Stimulated activated naive B cell treated with anti-CD40 and anti-IgM and Interleukin-4, amounts not matched to agents 10 μg/mL and 1 μg/mL and 100 μg/mL, for 72 hours (primary cell): Measurements from ENCODE around the gene DGUOK.
"Not testable (repeated sequence)": the region's sequence is repeated elsewhere in the genome, so short reads cannot be mapped to it uniquely, and the experiment has no call there.

Experiments used
- ATAC-seq, 2 donors: fragments of 150-1000 bp; cut with Tn5 transposase; replicated peaks; 2 replicates each; pipeline ENCODE4 v1.10.0; 2021; ENCODE audit warnings: moderate library complexity in 1 of 2
- DNase-seq: peaks from one replicate; pipeline ENCODE4 v3.0.0; 2021
- H3K27ac Mint-ChIP-seq: one replicate; pipeline ENCODE4 v1.8.0; 2022; ENCODE audit warnings: mild to moderate bottlenecking, mixed read lengths
- H3K27me3 Mint-ChIP-seq, 2 donors: one replicate each; pipeline ENCODE4 v1.8.0; 2022; ENCODE audit warnings: mixed read lengths in 2 of 2
- H3K36me3 Mint-ChIP-seq, 2 donors: one replicate each; pipeline ENCODE4 v1.8.0; 2022; ENCODE audit warnings: mixed read lengths in 2 of 2, mild to moderate bottlenecking in 1 of 2
- H3K4me1 Mint-ChIP-seq, 2 donors: one replicate each; pipeline ENCODE4 v1.8.0; 2022; ENCODE audit warnings: mixed read lengths in 2 of 2, mild to moderate bottlenecking in 1 of 2
- H3K4me3 Mint-ChIP-seq, 2 donors: one replicate each; pipeline ENCODE4 v1.8.0; 2022; ENCODE audit warnings: mild to moderate bottlenecking in 2 of 2, mixed read lengths in 2 of 2, moderate library complexity in 1 of 2
- H3K9me3 Mint-ChIP-seq, 2 donors: one replicate each; pipeline ENCODE4 v1.8.0; 2022; ENCODE audit warnings: mixed read lengths in 2 of 2, mild to moderate bottlenecking in 1 of 2

The DGUOK gene

DNA sequence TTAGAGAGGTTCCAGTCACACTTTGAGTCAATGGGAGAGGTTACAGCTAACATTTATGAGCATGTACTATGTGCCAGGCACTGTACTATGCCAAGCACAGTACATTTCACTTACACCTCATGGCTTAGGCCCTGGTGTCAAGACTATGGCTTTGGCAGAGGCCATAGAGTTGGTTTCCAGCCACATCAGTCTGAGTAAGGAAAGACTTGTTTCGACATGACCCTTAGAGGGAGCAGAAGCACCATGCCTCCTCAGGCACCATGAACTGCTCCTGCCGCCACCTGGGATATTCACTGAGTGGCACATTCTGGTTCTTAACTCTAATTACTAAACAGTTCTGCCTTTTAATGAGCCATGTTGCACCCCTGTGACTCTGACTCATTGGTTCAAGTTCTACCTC, 12.7 kb downstream of the DGUOK start:
- Mint-ChIP-seq H3K4me3 (no peak overlapping the region), H3K27me3 (no peaks in the 10 kb centered on the region), H3K9me3 (no peaks in the 10 kb centered on the region), H3K4me1 (peaks cover 36 to 73% of the 10 kb centered on the region in 2 donors), H3K27ac (peak overlapping the region; percentile 88), H3K36me3 (peaks cover 25 to 41% of the 10 kb centered on the region in 2 donors)
- ATAC-seq (peak; percentile 29 to 55), DNase-seq (no peak)

- not testable (repeated sequence) for H3K9me3 Mint-ChIP-seq, ATAC-seq, H3K4me3 Mint-ChIP-seq, DNase-seq, H3K27me3 Mint-ChIP-seq
- peaks cover 41 to 80% of the 10 kb centered on the region in 2 donors for H3K4me1 Mint-ChIP-seq
- peak overlapping the region; percentile 53 for H3K27ac Mint-ChIP-seq
- peaks cover 32 to 47% of the 10 kb centered on the region in 2 donors for H3K36me3 Mint-ChIP-seq
Measured at GRCh38 chr2:73940066-73940465, 13.4 kb downstream of the DGUOK start.

GRCh38 chr2:73942664-73943063, 16.0 kb downstream of the DGUOK start:
- Mint-ChIP-seq H3K4me3 (no peak overlapping the region), H3K36me3 (peaks cover 27 to 40% of the 10 kb centered on the region in 2 donors), H3K9me3 (no peaks in the 10 kb centered on the region), H3K27me3 (no peaks in the 10 kb centered on the region), H3K4me1 (peaks cover 33 to 88% of the 10 kb centered on the region in 2 donors), H3K27ac (no peak overlapping the region)
- ATAC-seq (peak; percentile 19 to 33), DNase-seq (no peak)

DNA sequence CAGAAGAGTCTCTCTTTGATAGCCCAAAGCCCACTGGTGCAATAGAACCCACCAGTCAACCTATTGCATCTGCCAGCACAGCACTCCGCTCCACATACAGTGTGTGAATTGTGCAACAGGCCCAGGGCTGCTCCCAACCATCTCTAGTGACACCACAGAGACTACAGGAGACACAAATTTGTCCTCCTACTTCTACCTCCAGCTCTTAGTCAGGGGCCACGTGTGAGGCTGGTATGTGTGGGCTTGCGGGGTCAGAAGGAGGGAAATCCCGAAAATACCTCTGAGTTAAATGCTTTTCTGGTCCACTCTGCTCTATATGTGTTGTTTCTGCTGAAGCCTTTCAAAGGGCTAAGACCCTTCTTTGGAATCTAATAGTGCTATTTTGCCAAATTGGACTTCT, 18.0 kb downstream of the DGUOK start:
- Mint-ChIP-seq H3K27ac (peak overlapping the region; percentile 78), H3K9me3 (no peaks in the 10 kb centered on the region), H3K36me3 (peaks cover 24 to 42% of the 10 kb centered on the region in 2 donors), H3K4me3 (peak overlapping the region; percentile 6 to 22), H3K27me3 (no peaks in the 10 kb centered on the region), H3K4me1 (peaks cover 37 to 92% of the 10 kb centered on the region in 2 donors)
- peak; percentile 70 to 72 for ATAC-seq
- DNase-seq = no peak

GRCh38 chr2:73946215-73946614, 19.5 kb downstream of the DGUOK start:
- DNase-seq = no peak
- Mint-ChIP-seq H3K4me3 (no peak overlapping the region), H3K9me3 (no peaks in the 10 kb centered on the region), H3K36me3 (peaks cover 28 to 42% of the 10 kb centered on the region in 2 donors), H3K4me1 (peaks cover 39 to 92% of the 10 kb centered on the region in 2 donors), H3K27me3 (no peaks in the 10 kb centered on the region), H3K27ac (no peak overlapping the region)
- ATAC-seq = no peak

- H3K4me1 Mint-ChIP-seq = peaks cover 43 to 93% of the 10 kb centered on the region in 2 donors
Measured at GRCh38 chr2:73946666-73947065, 20.0 kb downstream of the DGUOK start.

GRCh38 chr2:73947412-73948018, 20.8 kb downstream of the DGUOK start:
- Mint-ChIP-seq H3K36me3 (peaks cover 38 to 51% of the 10 kb centered on the region in 2 donors), H3K27me3 (no peaks in the 10 kb centered on the region), H3K4me3 (no peak overlapping the region), H3K4me1 (peaks cover 50 to 93% of the 10 kb centered on the region in 2 donors), H3K9me3 (no peaks in the 10 kb centered on the region), H3K27ac (peak overlapping the region; percentile 47)
- DNase-seq = no peak
- ATAC-seq = no peak

More at GRCh38 chr2:73946666-73947065, 20.0 kb downstream of the DGUOK start:
- H3K9me3 Mint-ChIP-seq = no peaks in the 10 kb centered on the region
- no peak for DNase-seq
- peaks cover 30 to 43% of the 10 kb centered on the region in 2 donors for H3K36me3 Mint-ChIP-seq
- H3K27ac Mint-ChIP-seq = no peak overlapping the region
- ATAC-seq = no peak
- H3K4me3 Mint-ChIP-seq = no peak overlapping the region
- no peaks in the 10 kb centered on the region for H3K27me3 Mint-ChIP-seq

DNA sequence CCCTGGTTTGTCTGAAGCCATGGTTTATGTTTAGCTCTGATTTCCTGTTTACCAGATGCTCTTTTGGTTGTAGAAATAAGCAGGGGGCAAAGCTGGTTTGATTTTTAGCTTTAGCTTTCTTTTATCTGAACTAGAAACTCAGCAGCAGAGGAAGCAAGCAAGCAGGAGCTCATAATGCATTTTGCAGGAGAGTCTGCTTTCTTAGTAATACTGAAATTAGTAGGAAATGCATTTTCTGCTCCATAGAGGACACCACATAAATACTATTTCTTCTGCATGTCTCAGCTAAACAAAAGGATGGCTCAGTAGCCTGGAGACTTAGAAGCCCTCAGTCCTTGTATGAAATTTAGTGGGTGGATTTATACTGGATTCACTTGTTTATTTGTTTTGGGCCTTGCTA, 23.1 kb downstream of the DGUOK start:
- Mint-ChIP-seq H3K9me3 (no peaks in the 10 kb centered on the region), H3K27me3 (no peaks in the 10 kb centered on the region), H3K36me3 (peaks cover 41 to 56% of the 10 kb centered on the region in 2 donors), H3K27ac (peak overlapping the region; percentile 73), H3K4me1 (peaks cover 48 to 84% of the 10 kb centered on the region in 2 donors), H3K4me3 (peak overlapping the region; percentile 32 to 65)
- ATAC-seq (peak; percentile 46 to 58), DNase-seq (no peak)

DNA sequence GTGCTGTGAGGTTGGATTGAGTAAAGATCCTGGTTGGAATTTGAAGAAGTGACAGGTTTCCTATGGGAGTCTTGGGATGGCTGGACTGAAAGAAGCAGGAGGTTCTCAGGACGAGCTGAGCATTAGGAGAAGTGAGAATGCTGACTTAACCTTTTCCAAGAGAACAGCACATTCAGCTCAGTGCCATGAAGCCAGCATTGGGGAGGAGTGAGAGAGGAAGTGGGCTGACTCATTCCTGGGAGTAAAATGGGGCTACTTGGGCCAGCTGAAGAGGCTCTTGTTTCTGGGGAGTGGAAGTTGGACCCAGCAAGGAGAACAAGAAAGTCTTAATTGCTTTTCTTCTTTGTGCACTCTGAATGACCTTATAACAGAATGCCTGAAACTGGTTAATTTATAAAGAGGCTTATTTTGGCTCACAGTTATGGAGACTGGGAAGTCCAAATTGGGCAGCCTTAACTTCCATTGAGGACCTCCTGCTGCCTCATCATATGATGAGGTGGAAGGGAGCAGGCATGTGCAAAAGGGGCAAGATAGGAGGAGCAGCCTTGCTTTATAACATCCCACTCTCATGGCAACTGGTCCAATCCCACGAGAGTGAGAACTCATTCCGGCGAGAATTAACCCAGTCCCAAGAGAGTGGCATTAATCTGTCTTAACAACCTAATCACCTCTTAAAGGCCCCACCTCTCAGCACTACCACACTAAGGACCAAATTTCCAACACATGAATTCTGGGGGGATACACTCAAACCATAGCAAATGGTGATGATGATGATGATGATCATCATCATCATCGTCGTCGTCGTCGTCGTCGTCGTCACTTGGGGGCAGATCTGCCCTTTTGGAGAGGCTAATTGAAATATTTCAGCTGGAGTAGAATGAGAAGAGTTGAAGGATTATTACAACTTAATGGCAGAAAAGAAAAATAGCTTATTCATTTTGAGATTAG, 26.1 kb downstream of the DGUOK start:
- ATAC-seq (no peak), DNase-seq (no peak)
- H3K27me3 Mint-ChIP-seq = no peaks in the 10 kb centered on the region
- H3K9me3 Mint-ChIP-seq = no peaks in the 10 kb centered on the region
- peak overlapping the region; percentile 52 for H3K27ac Mint-ChIP-seq
- H3K36me3 Mint-ChIP-seq = peaks cover 49 to 66% of the 10 kb centered on the region in 2 donors
- H3K4me3 Mint-ChIP-seq = no peak overlapping the region
- H3K4me1 Mint-ChIP-seq = peaks cover 44 to 54% of the 10 kb centered on the region in 2 donors

GRCh38 chr2:73956218-73956865, 29.7 kb downstream of the DGUOK start:
- Mint-ChIP-seq H3K36me3 (peaks cover 68 to 71% of the 10 kb centered on the region in 2 donors), H3K9me3 (no peaks in the 10 kb centered on the region), H3K27ac (no peak overlapping the region), H3K4me3 (no peak overlapping the region), H3K4me1 (peaks cover 26% of the 10 kb centered on the region in 2 donors), H3K27me3 (no peaks in the 10 kb centered on the region)
- ATAC-seq (no peak), DNase-seq (no peak)

DNA sequence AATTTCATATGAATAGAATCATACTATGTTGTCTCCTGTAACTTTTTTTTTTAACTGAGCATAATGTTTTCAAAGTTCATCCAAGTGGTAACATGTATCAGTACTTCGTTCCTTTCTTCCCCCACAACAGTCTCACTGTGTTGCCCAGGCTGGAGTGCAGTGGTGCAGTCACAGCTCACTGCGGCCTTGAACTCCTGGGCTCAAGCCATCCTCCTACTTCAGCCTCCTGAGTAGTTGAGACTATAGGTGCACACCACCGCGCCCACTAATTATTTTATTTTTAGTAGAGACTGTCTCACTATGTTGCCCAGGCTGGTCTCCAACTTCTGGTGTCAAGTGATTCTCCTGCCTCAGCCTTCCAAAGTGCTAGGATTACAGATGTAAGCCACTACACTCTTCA, 34.6 kb downstream of the DGUOK start:
- no peak for DNase-seq
- ATAC-seq = no peak
- Mint-ChIP-seq H3K27me3 (no peaks in the 10 kb centered on the region), H3K9me3 (peaks cover 6 to 7% of the 10 kb centered on the region in 2 donors), H3K36me3 (peaks cover 52% of the 10 kb centered on the region in 2 donors), H3K4me1 (peaks cover 17 to 27% of the 10 kb centered on the region in 2 donors), H3K4me3 (no peak overlapping the region), H3K27ac (peak overlapping the region; percentile 60)

DNA sequence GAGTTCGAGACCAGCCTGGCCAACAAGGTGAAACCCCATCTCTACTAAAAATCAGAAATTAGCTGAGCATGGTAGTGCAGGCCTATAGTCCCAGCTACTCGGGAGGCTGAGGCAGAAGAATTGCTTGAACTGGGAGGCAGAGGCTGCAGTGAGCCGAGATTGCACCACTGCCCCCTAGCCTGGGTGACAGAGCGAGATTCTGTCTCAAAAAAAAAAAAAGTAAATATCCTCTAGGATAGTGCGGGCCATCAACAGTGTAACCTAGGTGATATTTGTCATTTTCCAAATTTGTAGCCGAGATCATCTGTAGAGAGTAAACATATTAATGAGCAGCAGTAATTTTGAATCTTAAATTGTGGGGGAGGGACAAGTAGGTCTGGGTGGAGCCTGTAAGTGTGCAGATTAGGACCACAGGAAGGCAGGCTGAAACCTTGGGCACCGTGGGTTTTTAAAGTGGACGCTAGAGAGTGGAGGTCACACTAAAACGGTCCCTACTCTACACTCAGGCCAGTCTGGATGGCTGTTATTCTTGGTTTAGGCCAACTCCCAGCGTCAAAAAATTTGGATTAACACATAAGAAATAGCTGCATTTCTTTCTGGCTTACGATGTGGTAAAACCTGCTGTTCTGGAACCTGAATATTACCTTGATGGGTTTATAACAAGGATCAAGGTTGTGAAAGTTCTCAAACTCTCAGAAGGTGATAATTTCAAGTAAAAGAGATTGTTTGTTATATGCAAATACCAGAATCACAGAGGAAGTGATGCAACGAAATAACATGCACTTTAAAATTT, 35.3 kb downstream of the DGUOK start:
- no peak for DNase-seq
- ATAC-seq = no peak
- Mint-ChIP-seq H3K4me3 (no peak overlapping the region), H3K9me3 (peaks cover 6 to 7% of the 10 kb centered on the region in 2 donors), H3K4me1 (peaks cover 12 to 27% of the 10 kb centered on the region in 2 donors), H3K27ac (peak overlapping the region; percentile 20), H3K36me3 (peaks cover 44 to 46% of the 10 kb centered on the region in 2 donors), H3K27me3 (no peaks in the 10 kb centered on the region)

DNA sequence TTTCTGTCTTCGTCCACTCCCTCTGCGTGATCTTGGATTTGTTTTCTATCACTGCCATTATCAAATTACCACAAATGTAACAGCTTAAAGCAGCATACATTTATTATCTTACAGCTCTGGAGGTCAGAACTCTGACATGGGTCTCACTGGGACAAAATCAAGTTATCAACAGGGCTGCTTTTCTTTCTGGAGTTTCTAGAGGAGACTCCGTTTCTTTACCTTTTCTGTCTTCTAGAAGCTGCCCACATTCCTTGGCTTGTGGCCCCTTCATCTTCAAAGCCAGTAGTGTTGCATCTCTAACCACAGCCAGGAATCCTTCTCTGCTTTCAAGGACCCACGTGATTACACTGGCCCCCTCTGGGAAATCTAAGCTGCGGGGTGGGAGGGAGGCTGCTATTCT, 36.1 kb downstream of the DGUOK start:
- no peak for ATAC-seq
- Mint-ChIP-seq H3K36me3 (peaks cover 41 to 42% of the 10 kb centered on the region in 2 donors), H3K27me3 (no peaks in the 10 kb centered on the region), H3K9me3 (peaks cover 6 to 7% of the 10 kb centered on the region in 2 donors), H3K4me3 (no peak overlapping the region), H3K4me1 (peaks cover 12 to 27% of the 10 kb centered on the region in 2 donors), H3K27ac (no peak overlapping the region)
- DNase-seq = no peak
